Fibroblast of peridontal ligament (primary cell): ENCODE measurements around the gene KRT83.
"Not testable (repeated sequence)": the region's sequence is repeated elsewhere in the genome, so short reads cannot be mapped to it uniquely, and the experiment has no call there.

Experiments
- DNase-seq: peaks from one replicate; pipeline ENCODE4 v3.0.0-alpha.2; 2010; ENCODE audit errors: extremely low read depth

The KRT83 gene

GRCh38 chr12:52286857-52287785, 34.1 kb downstream of the KRT83 start:
- not testable (repeated sequence) for DNase-seq

GRCh38 chr12:52285851-52286530, 35.2 kb downstream of the KRT83 start:
- DNase-seq: no peak

GRCh38 chr12:52285172-52285745, 35.9 kb downstream of the KRT83 start:
- peak; percentile 40 for DNase-seq

GRCh38 chr12:52284562-52285171, 36.5 kb downstream of the KRT83 start:
- DNase-seq: no peak

GRCh38 chr12:52280796-52281560, 40.2 kb downstream of the KRT83 start:
- peak; percentile 100 for DNase-seq

- DNase-seq: peak; percentile 98
Measured at GRCh38 chr12:52280319-52280795, 40.8 kb downstream of the KRT83 start.

GRCh38 chr12:52279422-52280318, 41.5 kb downstream of the KRT83 start:
- DNase-seq: peak; percentile 33

- DNase-seq: peak; percentile 75
Measured at GRCh38 chr12:52278575-52279421, 42.4 kb downstream of the KRT83 start.

- DNase-seq: no peak
Measured at GRCh38 chr12:52277486-52278245, 43.5 kb downstream of the KRT83 start.

GRCh38 chr12:52275686-52276085, 45.5 kb downstream of the KRT83 start:
- no peak for DNase-seq

GRCh38 chr12:52274521-52275120, 46.6 kb downstream of the KRT83 start, which contains the start of gene KRT86:
TSS of gene KRT86 (plus strand) at chr12:52274645. CDS start at chr12:52301917, 27,272 bp downstream.
- no peak for DNase-seq

- no peak for DNase-seq
Measured at GRCh38 chr12:52271158-52271557, 50.0 kb downstream of the KRT83 start.

- DNase-seq: no peak
Measured at GRCh38 chr12:52270541-52271070, 50.6 kb downstream of the KRT83 start.

- DNase-seq: no peak
Measured at GRCh38 chr12:52268212-52268611, 53.0 kb downstream of the KRT83 start.

GRCh38 chr12:52267699-52268098, 53.5 kb downstream of the KRT83 start:
- DNase-seq: no peak

- DNase-seq: no peak
Measured at GRCh38 chr12:52267266-52267665, 53.9 kb downstream of the KRT83 start.

- no peak for DNase-seq
Measured at GRCh38 chr12:52266514-52266913, 54.7 kb downstream of the KRT83 start.

- peak; percentile 39 for DNase-seq
Measured at GRCh38 chr12:52264435-52264825, 56.8 kb downstream of the KRT83 start.
